NCI-H2196 treated with DMSO at 0.1 percent for 48 hours (cell line): ENCODE data around the gene TUBB4B.
A peak's percentile ranks its signal among the peaks of the same experiment; 100 is the strongest.

Source experiments
- DNase-seq: peaks from one replicate; lab custom pipeline; 2025; ENCODE audit not compliant: unreplicated experiment; lab: John Stamatoyannopoulos, UW

TUBB4B gene

GRCh38 chr9:137225699-137226331, 15.3 kb upstream of the TUBB4B start:
- no peak for DNase-seq

- no peak for DNase-seq
Measured at GRCh38 chr9:137226338-137227053, 14.6 kb upstream of the TUBB4B start.

GRCh38 chr9:137227054-137227852, 13.8 kb upstream of the TUBB4B start, which contains the start of gene RNF224:
Gene RNF224, plus strand, starts transcription at chr9:137227502. Its CDS starts 834 bp downstream, at chr9:137228336.
- peak; percentile 59 for DNase-seq

- no peak for DNase-seq
Measured at GRCh38 chr9:137227853-137228505, 13.1 kb upstream of the TUBB4B start.

- peak; percentile 48 for DNase-seq
Measured at GRCh38 chr9:137228506-137228967, 12.6 kb upstream of the TUBB4B start.

- DNase-seq, result no peak
Measured at GRCh38 chr9:137228968-137229896, 11.9 kb upstream of the TUBB4B start.

- no peak for DNase-seq
Measured at GRCh38 chr9:137229903-137230704, 11.0 kb upstream of the TUBB4B start.

- no peak for DNase-seq
Measured at GRCh38 chr9:137230705-137231371, 10.2 kb upstream of the TUBB4B start, which contains the start of gene SLC34A3. Gene SLC34A3, plus strand, starts transcription at chr9:137230901. Its CDS starts 802 bp downstream, at chr9:137231703.

- no peak for DNase-seq
Measured at GRCh38 chr9:137231372-137232039, 9.6 kb upstream of the TUBB4B start.

- DNase-seq, result no peak
Measured at GRCh38 chr9:137232101-137232500, 9.0 kb upstream of the TUBB4B start.

GRCh38 chr9:137232510-137232909, 8.6 kb upstream of the TUBB4B start:
- DNase-seq, result no peak

- DNase-seq, result no peak
Measured at GRCh38 chr9:137233143-137233980, 7.7 kb upstream of the TUBB4B start.

GRCh38 chr9:137234055-137234697, 6.9 kb upstream of the TUBB4B start:
- DNase-seq, result no peak

- DNase-seq, result no peak
Measured at GRCh38 chr9:137234758-137235423, 6.2 kb upstream of the TUBB4B start.

- no peak for DNase-seq
Measured at GRCh38 chr9:137235424-137236237, 5.5 kb upstream of the TUBB4B start.
